ENCODE results near the gene LTBP2. TPM values are rescaled to one million over a fixed set of nuclear protein-coding genes. Genes with fewer than 3 reads are reported as not detected.

Gene LTBP2
- polyA plus RNA-seq, 1 experiment: 41.1 TPM

- CTCF ChIA-PET: interaction anchor here (0.6 to 7.4 kb wide), 12 partner anchors 10 to 304 kb away, joined by 3 to 66 read pairs (median 3); partner anchors contain the start of gene LTBP2
- peak; percentile 92 for TF ChIP-seq CTCF (IDR thresholded peaks at IDR 0.05; ENCODE audit: insufficient read depth, low read depth, low read length)
- no peaks in the 10 kb centered on the region for H3K27me3 ChIP-seq (ENCODE audit: control insufficient read depth, insufficient read depth, low read length)
- no peaks in the 10 kb centered on the region; the same call in 1 of the 2 replicates for H3K36me3 ChIP-seq (ENCODE audit: control insufficient read depth, insufficient read depth, low read length)
- no peak for DNase-seq (ENCODE audit: low read depth)
- POLR2A ChIA-PET: no interaction called here
- no peak overlapping the region for H3K4me3 ChIP-seq (ENCODE audit: low read depth, low read length)
These were observed 110.9 kb downstream of the LTBP2 start for GRCh38 chr14:74501135-74501614.

- ChIA-PET POLR2A (no interaction called here), CTCF (interaction anchor here (0.6 to 7.4 kb wide), 12 partner anchors 11 to 305 kb away, joined by 3 to 66 read pairs (median 4); partner anchors contain the start of gene LTBP2)
- Histone ChIP-seq H3K4me3 (ENCODE audit: low read depth, low read length) (no peak overlapping the region), H3K36me3 (ENCODE audit: control insufficient read depth, insufficient read depth, low read length) (no peaks in the 10 kb centered on the region; the same call in 1 of the 2 replicates), H3K27me3 (ENCODE audit: control insufficient read depth, insufficient read depth, low read length) (no peaks in the 10 kb centered on the region)
- no peak for DNase-seq (ENCODE audit: low read depth)
- no peak for TF ChIP-seq CTCF (IDR thresholded peaks at IDR 0.05; ENCODE audit: insufficient read depth, low read depth, low read length)
These were observed 111.5 kb downstream of the LTBP2 start for GRCh38 chr14:74500417-74501134.

- Histone ChIP-seq H3K36me3 (ENCODE audit: control insufficient read depth, insufficient read depth, low read length) (no peaks in the 10 kb centered on the region), H3K27me3 (ENCODE audit: control insufficient read depth, insufficient read depth, low read length) (no peaks in the 10 kb centered on the region), H3K4me3 (ENCODE audit: low read depth, low read length) (no peak overlapping the region)
- POLR2A ChIA-PET: no interaction called here
- CTCF ChIA-PET: interaction anchor here (1.3 kb wide), 1 partner anchor 13 kb away, joined by 3 read pairs; no protein-coding TSS in a partner anchor
- no peak for TF ChIP-seq CTCF (IDR thresholded peaks at IDR 0.05; ENCODE audit: insufficient read depth, low read depth, low read length)
- no peak for DNase-seq (ENCODE audit: low read depth)
These were observed 116.7 kb downstream of the LTBP2 start for GRCh38 chr14:74495356-74495755.

- CTCF ChIA-PET: interaction anchor here (0.6 to 1.6 kb wide), 7 partner anchors 8 to 130 kb away, joined by 3 to 7 read pairs (median 6); partner anchors contain the start of gene LTBP2
- Histone ChIP-seq H3K4me3 (ENCODE audit: low read depth, low read length) (peak within 1 kb of the TSS; percentile 99), H3K36me3 (ENCODE audit: control insufficient read depth, insufficient read depth, low read length) (no peaks in the 10 kb centered on the region), H3K27me3 (ENCODE audit: control insufficient read depth, insufficient read depth, low read length) (no peaks in the 10 kb centered on the region)
- peak; percentile 97 for DNase-seq (ENCODE audit: low read depth)
- POLR2A ChIA-PET: interaction anchor here (0.6 kb wide), 1 partner anchor 140 kb away, joined by 4 read pairs; no protein-coding TSS in a partner anchor
- no peak for TF ChIP-seq CTCF (IDR thresholded peaks at IDR 0.05; ENCODE audit: insufficient read depth, low read depth, low read length)
These were observed 118.4 kb downstream of the LTBP2 start, which contains the start of gene ISCA2 for GRCh38 chr14:74493343-74494261. Gene ISCA2, plus strand, starts transcription at chr14:74493765. Its CDS starts 10 bp downstream, at chr14:74493775.
